HG02571 (cell line): ENCODE data around the gene RABL2A.
"Not testable (repeated sequence)": the region's sequence is repeated elsewhere in the genome, so short reads cannot be mapped to it uniquely, and the experiment has no call there.

Source experiments
- ATAC-seq: cut with Tn5 transposase; IDR thresholded peaks from one replicate; pipeline ENCODE4 v1.9.1; 2021; ENCODE audit warnings: mild to moderate bottlenecking, moderate library complexity; ENCODE audit not compliant: unreplicated experiment

Gene RABL2A

DNA sequence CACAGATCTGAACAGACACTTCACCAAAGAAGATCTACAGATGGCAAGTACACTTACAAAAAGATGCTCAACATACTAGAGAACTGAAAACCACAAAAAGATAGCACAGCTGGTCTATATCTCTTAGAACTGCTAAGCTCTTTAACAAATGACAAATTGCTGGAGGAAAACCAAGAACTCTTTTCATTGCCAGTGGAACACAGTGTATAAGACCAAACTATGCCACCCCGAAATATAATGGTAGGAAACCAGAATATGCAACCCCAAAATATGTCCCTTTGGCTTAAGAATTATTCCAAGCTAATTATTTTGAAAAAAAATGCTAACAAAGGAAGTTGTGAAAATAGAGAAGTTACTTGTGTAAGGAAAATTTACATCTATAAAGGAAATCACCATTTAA, 21.0 kb upstream of the RABL2A start:
- ATAC-seq = not testable (repeated sequence)

GRCh38 chr2:113609822-113610221, 17.2 kb upstream of the RABL2A start:
- not testable (repeated sequence) for ATAC-seq

- not testable (repeated sequence) for ATAC-seq
Observed at GRCh38 chr2:113621002-113621401, 6.1 kb upstream of the RABL2A start.

- not testable (repeated sequence) for ATAC-seq
Observed at GRCh38 chr2:113625906-113626305, 1.2 kb upstream of the RABL2A start.

GRCh38 chr2:113632849-113633345, 5.8 kb downstream of the RABL2A start:
- ATAC-seq = not testable (repeated sequence)

DNA sequence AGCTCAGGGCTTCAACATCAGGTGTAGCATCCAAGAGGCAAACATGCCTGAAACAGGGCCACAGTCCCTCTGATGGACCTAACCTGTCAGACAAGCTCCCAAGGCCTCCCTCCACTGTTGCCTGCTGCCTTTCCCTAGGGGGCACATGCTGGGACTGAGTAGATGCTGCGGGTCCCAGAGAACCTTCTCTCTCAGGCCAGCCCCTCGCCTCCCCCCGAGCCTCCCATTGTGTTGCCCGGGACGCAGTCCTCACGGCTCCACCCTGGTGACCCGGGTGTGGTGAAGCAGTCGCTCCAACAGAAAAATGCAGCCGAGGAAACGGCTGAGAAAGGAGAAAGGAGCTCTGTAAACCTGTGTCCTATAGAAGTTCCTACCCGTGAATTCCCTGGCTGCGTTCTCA, 8.3 kb downstream of the RABL2A start:
- ATAC-seq = not testable (repeated sequence)

GRCh38 chr2:113636226-113636625, 9.2 kb downstream of the RABL2A start:
- not testable (repeated sequence) for ATAC-seq

DNA sequence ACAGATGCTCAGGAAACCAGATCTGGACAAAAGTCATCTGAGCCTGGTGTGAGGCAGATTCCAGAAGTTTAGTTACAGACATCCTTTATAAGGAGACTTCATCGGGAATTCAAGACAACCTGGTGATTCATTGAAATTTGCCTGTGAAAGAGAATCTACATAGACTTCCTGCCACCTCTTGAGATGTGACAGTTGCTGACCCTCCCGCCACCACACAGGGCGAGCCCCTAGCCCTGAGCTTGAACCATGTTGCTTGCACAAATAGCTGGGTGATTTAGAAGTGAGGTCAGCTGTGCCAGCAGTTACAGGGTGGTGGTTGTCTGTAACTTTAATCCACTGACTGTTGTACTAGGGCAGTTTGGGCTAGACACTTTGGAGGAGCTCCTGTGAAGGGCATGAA, 11.0 kb downstream of the RABL2A start:
- ATAC-seq = not testable (repeated sequence)

DNA sequence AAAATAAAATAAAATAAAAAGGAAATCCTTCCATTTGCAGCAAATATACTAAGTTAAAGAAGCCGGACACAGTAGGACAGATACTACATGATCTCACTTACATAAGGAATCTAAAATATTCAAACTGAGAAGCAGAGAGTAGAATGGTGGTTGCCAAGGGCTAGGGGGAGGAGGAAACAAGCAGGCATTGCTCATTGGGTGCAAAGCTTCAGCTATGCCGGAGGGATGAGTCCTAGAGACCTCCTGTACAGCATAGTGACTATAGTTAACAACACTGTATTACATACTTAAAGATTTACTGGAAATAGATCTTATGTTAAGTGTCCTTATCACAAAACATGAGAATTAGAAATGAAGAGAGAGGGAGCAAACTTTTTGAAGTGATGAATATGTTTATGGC, 19.2 kb downstream of the RABL2A start:
- ATAC-seq = not testable (repeated sequence)

- not testable (repeated sequence) for ATAC-seq
Observed at GRCh38 chr2:113650834-113651815, 24.1 kb downstream of the RABL2A start.

DNA sequence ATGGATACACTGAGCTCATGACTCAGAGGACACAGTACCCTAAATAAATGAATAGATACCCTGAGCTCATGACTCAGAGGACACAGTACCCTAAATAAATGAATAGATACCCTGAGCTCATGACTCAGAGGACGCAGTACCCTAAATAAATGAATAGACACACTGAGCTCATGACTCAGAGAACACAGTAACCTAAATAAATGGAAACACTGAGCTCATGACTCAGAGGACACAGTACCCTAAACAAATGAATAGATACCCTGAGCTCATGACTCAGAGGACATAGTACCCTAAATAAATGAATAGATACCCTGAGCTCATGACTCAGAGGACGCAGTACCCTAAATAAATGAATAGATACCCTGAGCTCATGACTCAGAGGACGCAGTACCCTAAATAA, 25.5 kb downstream of the RABL2A start:
- not testable (repeated sequence) for ATAC-seq

DNA sequence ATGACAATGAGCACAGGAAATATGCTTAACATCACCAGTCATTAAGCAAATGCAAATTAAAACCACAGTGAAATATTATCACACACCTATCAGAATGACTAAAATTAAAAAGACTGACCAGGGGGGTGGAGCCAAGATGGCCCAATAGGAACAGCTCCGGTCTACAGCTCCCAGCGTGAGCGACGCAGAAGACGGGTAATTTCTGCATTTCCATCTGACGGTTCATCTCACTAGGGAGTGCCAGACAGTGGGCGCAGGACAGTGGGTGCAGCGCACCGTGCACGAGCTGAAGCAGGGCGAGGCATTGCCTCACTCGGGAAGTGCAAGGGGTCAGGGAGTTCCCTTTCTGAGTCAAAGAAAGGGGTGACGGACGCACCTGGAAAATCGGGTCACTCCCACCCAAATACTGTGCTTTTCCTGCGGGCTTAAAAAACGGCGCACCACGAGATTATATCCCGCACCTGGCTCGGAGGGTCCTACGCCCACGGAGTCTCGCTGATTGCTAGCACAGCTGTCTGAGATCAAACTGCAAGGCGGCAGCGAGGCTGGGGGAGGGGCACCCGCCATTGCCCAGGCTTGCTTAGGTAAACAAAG, 29.1 kb downstream of the RABL2A start:
- ATAC-seq = not testable (repeated sequence)

DNA sequence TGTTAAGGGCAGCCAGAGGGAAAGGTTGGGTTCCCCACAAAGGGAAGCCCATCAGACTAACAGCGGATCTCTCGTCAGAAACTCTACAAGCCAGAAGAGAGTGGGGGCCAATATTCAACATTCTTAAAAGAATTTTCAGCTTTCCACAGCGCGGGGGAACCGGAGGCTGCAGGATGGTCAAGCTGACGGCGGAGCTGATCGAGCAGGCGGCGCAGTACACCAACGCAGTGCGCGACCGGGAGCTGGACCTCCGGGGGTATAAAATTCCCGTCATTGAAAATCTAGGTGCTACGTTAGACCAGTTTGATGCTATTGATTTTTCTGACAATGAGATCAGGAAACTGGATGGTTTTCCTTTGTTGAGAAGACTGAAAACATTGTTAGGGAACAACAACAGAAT, 30.7 kb downstream of the RABL2A start:
- not testable (repeated sequence) for ATAC-seq

DNA sequence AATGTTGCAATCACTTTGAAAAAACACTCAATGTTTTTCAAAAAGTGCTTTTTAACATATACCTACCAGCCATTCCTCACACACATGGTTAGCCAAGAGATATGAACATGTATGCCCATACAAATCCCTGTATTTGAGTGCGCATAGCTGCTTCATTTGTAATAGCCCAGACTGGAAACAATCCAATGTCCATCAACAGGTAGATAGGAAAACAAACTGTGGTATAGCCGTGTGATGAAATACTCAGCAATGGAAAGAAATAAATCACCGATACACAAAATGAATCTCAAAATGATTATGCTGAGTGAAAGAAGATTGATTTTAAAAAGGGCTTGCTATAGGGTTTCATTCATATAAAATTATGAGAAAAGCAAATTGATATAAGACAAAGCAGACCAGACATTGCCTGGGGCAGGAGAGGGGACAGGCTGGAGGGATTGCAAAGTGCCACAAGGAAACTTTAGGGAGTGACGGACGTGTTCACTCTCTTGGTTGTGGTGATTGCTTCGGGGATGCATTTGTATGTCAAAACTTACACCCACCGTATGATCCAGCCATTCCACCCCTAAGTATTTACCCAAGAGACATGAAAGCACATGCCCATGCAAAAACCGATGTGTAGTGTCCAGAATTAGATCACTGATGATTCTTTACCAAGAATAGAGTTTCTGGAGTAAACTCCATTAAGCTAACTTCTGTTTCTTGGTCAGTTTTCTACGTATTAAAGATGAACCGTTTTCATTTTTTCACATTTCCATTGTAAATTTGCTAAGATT, 36.4 kb downstream of the RABL2A start:
- ATAC-seq = not testable (repeated sequence)

DNA sequence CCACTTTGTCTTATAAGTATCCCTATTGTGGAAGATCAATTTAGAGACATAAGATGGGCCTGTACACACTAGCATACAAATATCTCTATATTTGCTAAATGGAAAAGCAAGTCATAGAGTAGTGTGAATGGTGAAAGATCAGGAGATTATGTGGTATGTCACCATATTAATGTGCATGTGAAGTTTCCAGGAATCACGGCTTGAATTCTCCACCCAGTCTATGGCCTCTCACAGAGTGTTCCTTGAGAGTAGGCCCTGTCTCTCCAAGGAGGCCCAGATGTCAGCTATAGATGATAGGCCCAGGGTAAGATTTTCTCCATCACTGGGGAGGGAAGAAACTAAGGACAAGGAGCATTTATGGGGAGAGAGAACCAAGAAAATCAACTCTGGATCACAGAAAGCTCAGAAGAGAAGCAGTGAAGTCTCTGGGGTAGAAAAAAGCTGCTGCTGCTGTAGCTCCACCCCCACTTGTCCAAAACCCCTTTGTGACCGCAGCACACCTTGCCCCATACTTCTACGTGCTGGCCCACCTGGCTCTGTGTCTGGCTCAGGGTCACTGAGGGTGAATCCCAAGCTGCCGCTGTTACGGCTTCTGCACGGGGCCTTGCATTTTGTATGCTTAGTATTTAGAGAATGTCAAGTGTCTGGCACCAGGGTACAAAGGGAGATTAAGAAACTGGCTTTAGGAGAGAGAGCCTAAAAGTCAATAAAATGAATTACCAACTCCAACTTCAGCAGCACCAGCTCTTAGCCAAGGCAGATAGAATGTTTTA, 37.9 kb downstream of the RABL2A start:
- not testable (repeated sequence) for ATAC-seq

DNA sequence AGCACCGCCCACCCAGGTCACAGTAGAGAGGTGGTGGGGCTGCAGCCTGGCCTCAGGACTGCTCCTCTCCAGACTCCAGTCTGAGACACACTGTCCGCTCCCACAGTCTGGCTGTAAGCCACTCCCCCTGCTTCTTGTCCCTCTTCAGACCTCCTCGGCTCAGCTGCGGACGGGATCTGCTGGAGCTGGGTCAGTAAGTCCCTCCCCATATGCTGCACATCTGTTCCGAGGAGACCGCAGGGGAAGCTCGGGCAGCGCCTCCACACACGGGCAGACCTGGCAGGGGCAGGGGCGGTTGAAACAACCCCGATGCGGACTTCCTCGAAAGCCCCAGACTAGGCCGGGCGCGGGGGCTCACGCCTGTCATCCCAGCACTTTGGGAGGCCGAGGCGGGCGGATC, 41.9 kb downstream of the RABL2A start:
- ATAC-seq = not testable (repeated sequence)

- ATAC-seq = no peak
Observed at GRCh38 chr2:113672326-113672932, 45.4 kb downstream of the RABL2A start.

DNA sequence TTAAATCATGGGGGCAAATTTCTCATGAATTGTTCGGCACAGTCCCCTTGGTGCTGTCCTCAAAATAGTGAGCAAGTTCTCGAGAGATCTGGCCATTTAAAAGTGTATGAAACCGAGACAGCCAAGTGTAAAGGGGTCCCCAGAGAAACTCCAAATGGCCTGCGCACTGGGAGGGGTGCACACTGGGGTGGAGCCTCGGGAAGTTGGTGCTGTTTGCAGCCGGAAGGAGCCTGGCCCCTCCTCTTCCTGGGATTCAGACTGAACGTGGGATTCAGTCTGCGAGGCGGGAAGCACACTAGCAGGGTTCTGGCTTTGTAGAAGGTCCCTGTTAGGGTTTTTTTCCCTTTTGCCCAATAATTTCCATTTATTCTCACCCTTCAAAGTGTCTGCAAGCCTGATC, 48.8 kb downstream of the RABL2A start:
- ATAC-seq = no peak

- ATAC-seq = no peak
Observed at GRCh38 chr2:113676623-113677266, 49.7 kb downstream of the RABL2A start.
